H1 (cell line): ENCODE results near the gene C20orf144. TPM values are rescaled to one million over a fixed set of nuclear protein-coding genes. Genes with fewer than 3 reads are reported as not detected.

Source experiments
- CTCF ChIA-PET: fragments of 300-600 bp; sonication (Branson Sonifier 250); formaldehyde crosslinking; loops from one replicate; lab custom pipeline; 2021; ENCODE audit not compliant: partially characterized antibody; lab: Charles Lee
- POLR2A ChIA-PET: fragments of 300-600 bp; sonication (Branson Sonifier 250); formaldehyde crosslinking; loops from one replicate; lab custom pipeline; 2021; ENCODE audit warnings: inconsistent platforms; ENCODE audit not compliant: partially characterized antibody; lab: Charles Lee
- DNase-seq, 2 experiments: peaks; one replicate each; pipeline versions ENCODE4 v3.0.0 to v3.0.0-alpha.2; 2010 to 2022; ENCODE audit warnings: low spot score in 2 of 2, low read depth in 1 of 2, mixed read lengths in 1 of 2
- FAIRE-seq: peaks from 2 replicates; lab custom pipeline; 2011; peaks lifted over from hg19 to GRCh38; lab: Jason Lieb, UNC
- H2AFZ ChIP-seq: 2 replicates; pipeline ENCODE4 v1.8.1; 2012; ENCODE audit warnings: low read length, inconsistent platforms
- H2AK5ac ChIP-seq: 2 replicates; pipeline ENCODE4 v1.6.1; 2013; ENCODE audit warnings: low read depth, low read length
- H2BK120ac ChIP-seq: replicated peaks from 2 replicates; pipeline ENCODE3; 2013; ENCODE audit warnings: low read depth, low read length, inconsistent platforms
- H2BK12ac ChIP-seq: 2 replicates; pipeline ENCODE4 v1.6.1; 2013; ENCODE audit warnings: low read depth, low read length
- H2BK15ac ChIP-seq: 2 replicates; pipeline ENCODE4 v1.6.1; 2013; ENCODE audit warnings: low read length
- H2BK20ac ChIP-seq: 2 replicates; pipeline ENCODE4 v1.6.1; 2013; ENCODE audit warnings: low read length
- H2BK5ac ChIP-seq: 2 replicates; pipeline ENCODE4 v1.6.1; 2013; ENCODE audit warnings: low read depth, low read length
- H3K14ac ChIP-seq: 2 replicates; pipeline ENCODE4 v1.6.1; 2013; ENCODE audit warnings: inconsistent platforms; ENCODE audit not compliant: insufficient read length
- H3K18ac ChIP-seq: 2 replicates; pipeline ENCODE4 v1.6.1; 2013; ENCODE audit warnings: low read length; ENCODE audit errors: extremely low read depth
- H3K23ac ChIP-seq: 2 replicates; pipeline ENCODE4 v1.6.1; 2013; ENCODE audit warnings: inconsistent platforms; ENCODE audit not compliant: insufficient read length
- H3K23me2 ChIP-seq: 2 replicates; pipeline ENCODE4 v1.6.1; 2013; ENCODE audit warnings: low read depth, low read length
- H3K27ac ChIP-seq: 2 replicates; pipeline ENCODE4 v1.6.1; 2011; ENCODE audit warnings: low read depth, low read length, inconsistent platforms
- H3K27me3 ChIP-seq, 4 experiments: replicated peaks in 1 of 4; 1 replicate in 1 of 4; 2 replicates in 3 of 4; pipeline versions ENCODE4 v1.6.1 to v1.8.1; 2011 to 2013; ENCODE audit warnings: low read length in 3 of 4, mild to moderate bottlenecking in 3 of 4, inconsistent platforms in 2 of 4, mixed read lengths in 2 of 4, moderate library complexity in 1 of 4; ENCODE audit not compliant: control insufficient read depth in 3 of 4, insufficient read depth in 3 of 4; ENCODE audit errors: extremely low read depth in 1 of 4
- H3K36me3 ChIP-seq, 4 experiments: 2 replicates each; pipeline versions ENCODE4 v1.6.1 to v1.8.1; 2011 to 2013; ENCODE audit warnings: mild to moderate bottlenecking in 4 of 4, low read length in 3 of 4, moderate library complexity in 2 of 4, control low read depth in 1 of 4, inconsistent platforms in 1 of 4; ENCODE audit not compliant: insufficient read depth in 4 of 4, control insufficient read depth in 2 of 4
- H3K4ac ChIP-seq: replicated peaks from 2 replicates; pipeline ENCODE3; 2013; ENCODE audit warnings: low read length, low read depth, mixed read lengths, inconsistent platforms; ENCODE audit not compliant: insufficient read length
- H3K4me1 ChIP-seq, 4 experiments: replicated peaks in 1 of 4; 1 replicate in 1 of 4; 2 replicates in 3 of 4; pipeline versions ENCODE4 v1.6.1 to v1.8.1; 2011 to 2013; ENCODE audit warnings: low read length in 3 of 4, inconsistent platforms in 2 of 4, mixed read lengths in 1 of 4; ENCODE audit not compliant: insufficient read depth in 4 of 4, control insufficient read depth in 3 of 4
- H3K4me2 ChIP-seq, 2 experiments: 2 replicates each; pipeline versions ENCODE4 v1.6.1 to v1.8.1; 2011 to 2013; ENCODE audit warnings: low read depth in 2 of 2, low read length in 2 of 2, control low read depth in 1 of 2, inconsistent platforms in 1 of 2, mild to moderate bottlenecking in 1 of 2; ENCODE audit not compliant: insufficient read depth in 1 of 2
- H3K4me3 ChIP-seq, 4 experiments: fragments of 200-600, 300-600 bp in 1 of 4; sonication (generic), shearing (Covaris generic), sonication (Bioruptor Twin) in 1 of 4; 2 replicates each; pipeline versions ENCODE4 v1.5.1 to v1.8.1; 2011 to 2016; ENCODE audit warnings: low read length in 4 of 4, low read depth in 3 of 4, control low read depth in 2 of 4, inconsistent platforms in 2 of 4, mild to moderate bottlenecking in 2 of 4, mixed read lengths in 1 of 4, moderate library complexity in 1 of 4; ENCODE audit not compliant: insufficient read depth in 2 of 4; ENCODE audit errors: extremely low read depth in 1 of 4
- H3K56ac ChIP-seq: replicated peaks from 2 replicates; pipeline ENCODE3; 2013; ENCODE audit warnings: low read depth, mild to moderate bottlenecking, mixed read lengths, low read length, inconsistent platforms; ENCODE audit not compliant: insufficient read length
- H3K79me1 ChIP-seq: 2 replicates; pipeline ENCODE4 v1.6.1; 2013; ENCODE audit warnings: low read depth, low read length, control low read depth
- H3K79me2 ChIP-seq, 2 experiments: 2 replicates each; pipeline versions ENCODE4 v1.6.1 to v1.8.1; 2012 to 2013; ENCODE audit warnings: low read length in 2 of 2, mild to moderate bottlenecking in 2 of 2, inconsistent platforms in 1 of 2; ENCODE audit not compliant: insufficient read depth in 2 of 2, control insufficient read depth in 1 of 2
- H3K9ac ChIP-seq, 4 experiments: replicated peaks in 1 of 4; 1 replicate in 1 of 4; 2 replicates in 3 of 4; pipeline versions ENCODE4 v1.6.1 to v1.8.1; 2011 to 2013; ENCODE audit warnings: low read depth in 3 of 4, low read length in 3 of 4, control low read depth in 2 of 4, mild to moderate bottlenecking in 2 of 4, moderate library complexity in 2 of 4, inconsistent platforms in 1 of 4; ENCODE audit errors: extremely low read depth in 1 of 4
- H3K9me3 ChIP-seq, 2 experiments: 2 replicates each; pipeline versions ENCODE4 v1.6.1 to v1.8.1; 2012 to 2013; ENCODE audit warnings: mild to moderate bottlenecking in 2 of 2, moderate library complexity in 2 of 2, control low read depth in 1 of 2, inconsistent platforms in 1 of 2, low read depth in 1 of 2, low read length in 1 of 2, mixed read lengths in 1 of 2; ENCODE audit not compliant: insufficient read depth in 2 of 2
- H4K20me1 ChIP-seq, 2 experiments: replicated peaks in 1 of 2; 2 replicates each; pipeline versions ENCODE3 to v1.8.1; 2011 to 2013; ENCODE audit warnings: inconsistent platforms in 2 of 2, low read length in 2 of 2, mild to moderate bottlenecking in 1 of 2; ENCODE audit not compliant: insufficient read depth in 2 of 2, control insufficient read depth in 1 of 2
- H4K5ac ChIP-seq: 2 replicates; pipeline ENCODE4 v1.6.1; 2013; ENCODE audit warnings: low read length, low read depth, mixed read lengths, inconsistent platforms; ENCODE audit not compliant: insufficient read length
- H4K8ac ChIP-seq: 2 replicates; pipeline ENCODE4 v1.8.0; 2013; ENCODE audit warnings: mild to moderate bottlenecking, moderate library complexity, low read length, inconsistent platforms; ENCODE audit not compliant: insufficient read depth; ENCODE audit errors: extremely low read depth
- H4K91ac ChIP-seq: replicated peaks from 2 replicates; pipeline ENCODE3; 2013; ENCODE audit warnings: low read length, mixed read lengths, inconsistent platforms; ENCODE audit not compliant: insufficient read length
- BRCA1 ChIP-seq: IDR thresholded peaks from 2 replicates; pipeline ENCODE4 v1.6.1; 2012; ENCODE audit warnings: low read depth, low read length, improper control_type of control experiment
- CHD1 ChIP-seq: IDR thresholded peaks from 2 replicates; pipeline ENCODE4 v1.6.1; 2012; ENCODE audit warnings: low read depth, low read length, improper control_type of control experiment
- EP300 ChIP-seq, 2 experiments: IDR thresholded peaks; 1 replicate in 1 of 2; 2 replicates in 1 of 2; pipeline ENCODE4 v1.6.1; 2011 to 2012; ENCODE audit warnings: low read depth in 2 of 2, low read length in 2 of 2, mild to moderate bottlenecking in 2 of 2, borderline replicate concordance in 1 of 2, inconsistent platforms in 1 of 2, moderate library complexity in 1 of 2
- FOSL1 ChIP-seq: IDR thresholded peaks from 2 replicates; pipeline ENCODE4 v1.6.1; 2011; ENCODE audit warnings: mild to moderate bottlenecking, low read depth, low read length, moderate library complexity; ENCODE audit not compliant: insufficient read depth
- GABPA ChIP-seq: IDR thresholded peaks from 2 replicates; pipeline ENCODE4 v1.6.1; 2011; ENCODE audit warnings: mild to moderate bottlenecking, low read length, moderate library complexity, borderline replicate concordance; ENCODE audit not compliant: insufficient read depth
- NANOG ChIP-seq: IDR thresholded peaks from 2 replicates; pipeline ENCODE4 v1.6.1; 2011; ENCODE audit warnings: low read length, low read depth, mild to moderate bottlenecking, inconsistent platforms; ENCODE audit not compliant: insufficient read depth, poor library complexity, severe bottlenecking
- NRF1 ChIP-seq: IDR thresholded peaks from 2 replicates; pipeline ENCODE4 v1.6.1; 2011; ENCODE audit warnings: mild to moderate bottlenecking, low read depth, low read length, improper control_type of control experiment
- SP2 ChIP-seq: IDR thresholded peaks from 2 replicates; pipeline ENCODE4 v1.6.1; 2012; ENCODE audit warnings: mild to moderate bottlenecking, low read length, inconsistent platforms
- TAF1 ChIP-seq: IDR thresholded peaks from 2 replicates; pipeline ENCODE4 v1.6.1; 2011; ENCODE audit warnings: mild to moderate bottlenecking, low read depth, low read length
- TCF12 ChIP-seq: IDR thresholded peaks from 2 replicates; pipeline ENCODE4 v1.6.1; 2011; ENCODE audit warnings: low read depth, mild to moderate bottlenecking, low read length
- YY1 ChIP-seq: IDR thresholded peaks from 2 replicates; pipeline ENCODE4 v1.6.1; 2011; ENCODE audit warnings: low read depth, mild to moderate bottlenecking, low read length
- whole genome bisulfite sequencing, 2 experiments: shearing (Covaris generic) in 1 of 2; methylation state at CpG; one replicate each; pipeline versions ENCODE4 v1.1.6 to v1.1.7; 2013 to 2015; ENCODE audit warnings: low lambda C conversion rate in 2 of 2, mixed read lengths in 2 of 2, inconsistent platforms in 1 of 2, low coverage in 1 of 2, missing lambda C conversion rate in 1 of 2; ENCODE audit not compliant: insufficient replicate concordance in 2 of 2, insufficient coverage in 1 of 2, insufficient read length in 1 of 2; ENCODE audit errors: extremely low coverage in 1 of 2, missing lambda C conversion rate in 1 of 2; 5-methylcytosine and 5-hydroxymethylcytosine counted together
- polyA plus RNA-seq, 7 experiments: library from polyadenylated mRNA; depleted of rRNA in 3 of 7; stranded (reverse) in 5 of 7; unstranded in 2 of 7; fragments of >200 nt in 5 of 7; fragments of 200-250 nt in 2 of 7; gene quantifications; 1 replicate in 5 of 7; 2 replicates in 1 of 7; 4 replicates in 1 of 7; pipeline versions ENCODE4 v1.2.1 to v1.2.3, GENCODE V29; 2011 to 2013; ENCODE audit warnings: missing spikeins in 2 of 7, mixed read lengths in 2 of 7
- total RNA-seq: library from RNA; stranded (reverse); fragmentation: NEBNext Ultra II Directional; extraction: Animal tissue kit (Norgen Biotek cat#: 25700); gene quantifications from 2 replicates; pipeline ENCODE4 v1.2.1, GENCODE V29; 2021
- TF ChIP-seq, protein P1 (sequence below): IDR thresholded peaks from 2 replicates; pipeline ENCODE4 v1.6.1; 2012; ENCODE audit warnings: low read length, inconsistent platforms

C20orf144 gene
- total and polyA plus RNA-seq, 2 of the 8 experiments (the other 6 are each of a cell fraction or from before 2014, with no cell fraction given), result 0.21 to 0.24 TPM

DNA sequence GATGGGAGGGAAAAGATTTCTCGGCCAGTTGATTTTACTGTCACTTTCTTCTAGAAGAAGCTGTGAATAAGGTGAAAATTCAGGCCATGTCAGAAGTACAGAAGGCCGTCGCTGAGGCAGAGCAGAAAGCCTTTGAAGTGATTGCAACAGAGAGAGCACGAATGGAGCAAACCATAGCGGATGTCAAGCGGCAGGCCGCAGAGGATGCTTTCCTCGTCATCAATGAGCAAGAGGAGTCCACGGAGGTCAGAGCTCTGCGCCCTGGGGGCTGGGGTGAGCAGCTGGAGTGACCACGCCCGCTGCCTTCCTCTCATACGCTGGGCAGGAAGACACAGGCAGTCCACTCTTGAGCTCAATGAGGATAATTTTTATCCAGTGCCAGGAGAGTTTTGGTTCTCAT is 21.8 kb upstream of the C20orf144 start:
- no peak overlapping the region for H2BK15ac ChIP-seq
- H3K9ac ChIP-seq, result no peak overlapping the region
- no peak overlapping the region for H4K91ac ChIP-seq
- no peaks in the 10 kb centered on the region for H3K79me1 ChIP-seq
- no peak overlapping the region for H3K4me3 ChIP-seq
- H3K4me1 ChIP-seq, result no peaks in the 10 kb centered on the region
- WGBS, 2 experiments, result 93% methylated on average over 13 of the region's 13 CpGs; no CpG with 5 or more reads in 1 of the 2 experiments
- H4K8ac ChIP-seq, result no peak overlapping the region
- peaks cover 0 to 1% of the 10 kb centered on the region in 2 experiments for H4K20me1 ChIP-seq
- H2AK5ac ChIP-seq, result no peak overlapping the region
- POLR2A ChIA-PET, result interaction anchor here (0.7 kb wide), 1 partner anchor 1228 kb away, joined by 3 read pairs; no protein-coding TSS in a partner anchor
- H3K79me2 ChIP-seq, result no peaks in the 10 kb centered on the region
- H2AFZ ChIP-seq, result no peak overlapping the region
- no peak overlapping the region for H2BK120ac ChIP-seq
- H3K9me3 ChIP-seq, result no peaks in the 10 kb centered on the region
- peaks cover 0 to 31% (median 2%) of the 10 kb centered on the region in 4 experiments; a peak in 4 of 8 replicates for H3K36me3 ChIP-seq
- DNase-seq (no peak), FAIRE-seq (no peak)
- H3K14ac ChIP-seq, result no peak overlapping the region
- CTCF ChIA-PET, result interaction anchor here (1.0 to 2.1 kb wide), 4 partner anchors 9 to 28 kb away, joined by 3 to 7 read pairs (median 4); no protein-coding TSS in a partner anchor
- no peak overlapping the region for H2BK20ac ChIP-seq
- no peak overlapping the region for H3K18ac ChIP-seq
- peaks cover 2% of the 10 kb centered on the region; the same call in 1 of the 2 replicates for H3K23me2 ChIP-seq
- no peak overlapping the region for H3K4ac ChIP-seq
- no peak overlapping the region for H4K5ac ChIP-seq
- no peak overlapping the region for H2BK5ac ChIP-seq
- H3K4me2 ChIP-seq, result no peak overlapping the region
- H3K56ac ChIP-seq, result no peak overlapping the region
- no peaks in the 10 kb centered on the region for H3K27me3 ChIP-seq
- no peak overlapping the region for H3K23ac ChIP-seq
- H3K27ac ChIP-seq, result no peak overlapping the region
- no peak overlapping the region for H2BK12ac ChIP-seq
- no peak for TF ChIP-seq TAF1
- TF ChIP-seq YY1, result no peak
- TF ChIP-seq SP2, result no peak
- no peak for TF ChIP-seq BRCA1
- no peak for TF ChIP-seq CHD1
- no peak for TF ChIP-seq FOSL1
- TF ChIP-seq, protein P1, sequence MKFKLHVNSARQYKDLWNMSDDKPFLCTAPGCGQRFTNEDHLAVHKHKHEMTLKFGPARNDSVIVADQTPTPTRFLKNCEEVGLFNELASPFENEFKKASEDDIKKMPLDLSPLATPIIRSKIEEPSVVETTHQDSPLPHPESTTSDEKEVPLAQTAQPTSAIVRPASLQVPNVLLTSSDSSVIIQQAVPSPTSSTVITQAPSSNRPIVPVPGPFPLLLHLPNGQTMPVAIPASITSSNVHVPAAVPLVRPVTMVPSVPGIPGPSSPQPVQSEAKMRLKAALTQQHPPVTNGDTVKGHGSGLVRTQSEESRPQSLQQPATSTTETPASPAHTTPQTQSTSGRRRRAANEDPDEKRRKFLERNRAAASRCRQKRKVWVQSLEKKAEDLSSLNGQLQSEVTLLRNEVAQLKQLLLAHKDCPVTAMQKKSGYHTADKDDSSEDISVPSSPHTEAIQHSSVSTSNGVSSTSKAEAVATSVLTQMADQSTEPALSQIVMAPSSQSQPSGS, result no peak
- no peak for TF ChIP-seq NANOG
- no peak for TF ChIP-seq EP300 (IDR thresholded peaks at IDR 0.05; ENCODE audit: borderline replicate concordance in 1 of 2, low read depth in 2 of 2, low read length in 2 of 2)
- no peak for TF ChIP-seq GABPA
- TF ChIP-seq TCF12, result no peak
- TF ChIP-seq NRF1, result no peak
